Nephron (organoid): Measurements from ENCODE around the gene EDIL3.
"Not testable (repeated sequence)": the region's sequence is repeated elsewhere in the genome, so short reads cannot be mapped to it uniquely, and the experiment has no call there.

Experiments
- H3K27ac Mint-ChIP-seq, 3 experiments: 2 replicates each; pipeline ENCODE4 v1.8.0; 2020; ENCODE audit warnings: mixed read lengths in 3 of 3, mild to moderate bottlenecking in 2 of 3, moderate library complexity in 1 of 3
- H3K27me3 Mint-ChIP-seq: 2 replicates; pipeline ENCODE4 v1.8.0; 2021; ENCODE audit warnings: low read depth, mild to moderate bottlenecking, moderate library complexity, mixed read lengths
- H3K36me3 Mint-ChIP-seq: 2 replicates; pipeline ENCODE4 v1.8.0; 2020; ENCODE audit warnings: low read depth, mixed read lengths
- H3K4me1 Mint-ChIP-seq: 2 replicates; pipeline ENCODE4 v1.8.0; 2020; ENCODE audit warnings: mixed read lengths
- H3K4me3 Mint-ChIP-seq, 3 experiments: 2 replicates each; pipeline ENCODE4 v1.8.0; 2020; ENCODE audit warnings: mild to moderate bottlenecking in 3 of 3, mixed read lengths in 3 of 3, moderate library complexity in 2 of 3
- H3K9me3 Mint-ChIP-seq: 2 replicates; pipeline ENCODE4 v1.8.0; 2020; ENCODE audit warnings: mixed read lengths
- CTCF ChIP-seq, 3 experiments: fragments of 200-600 bp; sonication (generic); IDR thresholded peaks; one replicate each; pipeline ENCODE4 v1.5.0; 2021; ENCODE audit warnings: antibody characterized with exemption in 3 of 3; ENCODE audit not compliant: unreplicated experiment in 3 of 3

Gene EDIL3

DNA sequence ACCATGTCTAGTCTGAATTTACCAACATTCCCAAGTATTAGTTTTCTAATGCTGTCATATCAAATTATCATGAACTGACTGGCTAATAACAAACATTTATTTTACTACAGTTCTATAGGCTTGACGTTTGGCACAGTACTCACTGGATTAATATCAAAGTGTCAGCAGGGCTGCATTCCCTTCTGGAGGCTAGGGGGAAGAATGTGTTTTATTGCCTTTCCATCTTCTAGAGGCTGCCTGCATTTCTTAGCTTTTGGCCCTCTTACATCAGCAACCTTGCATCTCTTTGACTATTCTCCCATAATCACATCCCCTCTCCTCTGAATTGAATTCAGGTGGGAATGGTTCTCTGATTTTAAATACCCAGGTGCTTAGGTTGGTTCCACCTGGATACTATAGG is 84.7 kb downstream of the EDIL3 start:
- no peak overlapping the region for H3K4me3 Mint-ChIP-seq

DNA sequence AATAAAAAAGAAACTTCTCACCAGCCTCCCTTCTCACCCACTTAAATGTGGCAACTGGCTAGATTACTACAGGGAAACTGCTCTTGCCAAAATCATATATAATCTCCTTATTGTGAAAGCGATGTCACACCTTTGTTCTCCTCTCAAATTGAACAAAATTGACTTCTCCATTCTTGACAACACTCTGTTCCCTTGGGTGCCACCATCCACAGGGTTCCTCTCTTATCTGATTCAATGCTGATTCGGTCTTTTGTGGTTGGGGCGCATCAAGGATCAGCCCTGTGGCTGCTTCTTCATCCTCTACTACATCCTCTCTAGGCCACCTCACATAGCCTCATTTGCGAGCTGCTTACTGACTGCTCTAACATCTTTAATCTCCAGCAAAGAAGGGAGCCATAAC is 86.1 kb downstream of the EDIL3 start:
- no peaks in the 10 kb centered on the region for H3K4me1 Mint-ChIP-seq
- H3K27ac Mint-ChIP-seq, result no peak overlapping the region
- no peak overlapping the region for H3K4me3 Mint-ChIP-seq
- no peak for TF ChIP-seq CTCF (IDR thresholded peaks at IDR 0.05; ENCODE audit: unreplicated experiment in 3 of 3)
- H3K9me3 Mint-ChIP-seq, result peaks cover 2% of the 10 kb centered on the region
- peaks cover 12% of the 10 kb centered on the region for H3K36me3 Mint-ChIP-seq
- no peaks in the 10 kb centered on the region for H3K27me3 Mint-ChIP-seq

More for the DNA sequence above, 84.7 kb downstream of the EDIL3 start:
- TF ChIP-seq CTCF (IDR thresholded peaks at IDR 0.05; ENCODE audit: unreplicated experiment in 3 of 3), result no peak
- Mint-ChIP-seq H3K9me3 (peaks cover 2% of the 10 kb centered on the region), H3K27me3 (no peaks in the 10 kb centered on the region), H3K27ac (no peak overlapping the region), H3K4me1 (no peaks in the 10 kb centered on the region), H3K36me3 (peaks cover 12% of the 10 kb centered on the region)

DNA sequence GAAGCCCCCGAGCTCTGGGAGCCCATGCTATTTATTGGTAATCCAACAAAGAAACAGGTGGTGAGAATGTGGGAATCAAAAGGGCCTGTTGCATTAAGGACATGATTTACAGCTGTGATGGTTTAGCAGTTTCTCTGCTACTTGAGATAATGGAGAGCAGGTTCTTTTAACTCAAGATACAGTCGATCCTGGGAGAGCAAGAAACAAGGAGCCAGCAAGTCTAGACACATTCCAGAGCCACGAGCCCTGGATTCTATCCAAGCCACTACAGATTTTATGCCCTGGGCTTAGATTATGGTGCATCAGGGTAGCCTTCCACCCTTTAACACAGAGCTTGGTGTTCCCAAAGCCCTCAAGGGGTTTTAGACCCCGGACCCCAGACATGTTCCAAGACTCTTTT is 87.0 kb downstream of the EDIL3 start:
- peaks cover 12% of the 10 kb centered on the region for H3K36me3 Mint-ChIP-seq
- H3K4me1 Mint-ChIP-seq, H3K27me3 Mint-ChIP-seq, H3K9me3 Mint-ChIP-seq, H3K4me3 Mint-ChIP-seq, H3K27ac Mint-ChIP-seq: not testable (repeated sequence)

DNA sequence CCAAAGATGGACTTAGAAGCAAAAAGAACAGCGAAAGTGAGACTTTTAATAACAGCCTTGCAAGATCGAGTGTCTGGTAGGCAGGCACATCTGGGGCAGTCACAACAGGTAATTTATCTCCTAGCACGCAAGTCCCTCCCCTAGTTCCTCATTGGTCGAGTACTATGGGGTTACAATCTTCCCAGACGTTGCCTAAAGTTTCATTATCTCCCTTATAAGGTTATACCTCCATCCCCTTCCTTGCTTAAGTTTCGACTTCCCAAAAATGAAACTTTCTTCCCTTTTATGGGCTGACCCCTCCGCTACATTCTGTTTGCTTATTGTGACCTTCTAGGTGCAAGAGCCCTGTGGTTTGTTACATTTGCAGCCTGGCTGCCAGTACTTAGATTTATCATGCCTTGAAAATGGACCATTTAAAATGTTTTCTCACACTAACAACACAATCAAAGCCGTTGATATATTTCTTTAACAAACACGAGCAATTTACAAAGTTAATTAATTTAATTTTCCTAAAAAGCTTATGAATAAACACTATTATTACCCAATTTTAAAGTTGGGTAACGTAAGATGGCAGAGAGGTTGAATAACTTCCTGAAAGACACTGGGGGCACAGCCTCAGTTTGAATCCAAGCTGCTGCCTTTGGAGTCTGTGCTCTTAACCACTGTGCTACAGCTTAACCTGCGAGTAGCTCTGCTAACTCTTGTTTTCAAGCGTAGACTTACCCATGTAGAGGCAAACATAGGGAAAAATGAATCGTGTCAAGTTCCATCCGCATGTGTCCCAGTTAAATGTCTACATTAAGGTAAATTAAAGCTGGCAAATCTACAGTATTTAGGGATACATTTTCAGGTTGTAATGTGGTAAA is 91.7 kb downstream of the EDIL3 start:
- H3K4me3 Mint-ChIP-seq, result no peak overlapping the region
- H3K36me3 Mint-ChIP-seq, result peaks cover 7% of the 10 kb centered on the region
- no peak overlapping the region for H3K27ac Mint-ChIP-seq
- H3K4me1 Mint-ChIP-seq, result peaks cover 25% of the 10 kb centered on the region
- peaks cover 2% of the 10 kb centered on the region for H3K9me3 Mint-ChIP-seq
- no peak for TF ChIP-seq CTCF (IDR thresholded peaks at IDR 0.05; ENCODE audit: unreplicated experiment in 3 of 3)
- no peaks in the 10 kb centered on the region for H3K27me3 Mint-ChIP-seq

DNA sequence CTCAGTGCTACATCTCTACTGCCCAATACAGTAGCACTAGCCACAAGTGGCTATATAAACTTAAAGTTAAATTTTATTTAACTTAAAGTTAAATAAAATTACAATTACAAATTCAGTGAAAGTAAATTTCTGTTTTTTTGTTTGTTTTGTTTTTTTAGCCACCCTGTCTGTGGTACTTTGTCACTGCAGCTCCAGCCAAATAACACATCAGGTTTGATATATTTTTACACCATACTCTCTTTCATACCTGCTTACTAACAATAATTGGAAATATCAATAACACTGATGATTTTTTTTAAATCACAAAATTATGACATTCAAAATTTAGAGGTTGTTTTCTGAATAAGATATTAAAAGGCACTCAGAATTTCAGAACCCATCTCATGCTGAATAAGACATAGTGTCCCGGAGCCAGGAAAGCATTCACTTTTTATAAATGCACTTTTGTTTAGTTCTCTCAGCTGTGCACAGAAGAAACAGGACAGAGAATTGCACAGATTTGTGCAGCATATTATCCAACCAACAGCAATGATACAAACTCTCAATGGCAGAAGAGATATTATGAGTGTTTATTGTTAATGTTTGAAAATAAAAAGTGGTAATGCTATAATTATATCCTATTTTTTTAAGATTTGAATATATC is 92.6 kb downstream of the EDIL3 start:
- peaks cover 33% of the 10 kb centered on the region for H3K4me1 Mint-ChIP-seq
- peaks cover under 1% of the 10 kb centered on the region for H3K36me3 Mint-ChIP-seq
- H3K4me3 Mint-ChIP-seq, result no peak overlapping the region
- H3K27ac Mint-ChIP-seq, result no peak overlapping the region
- no peaks in the 10 kb centered on the region for H3K9me3 Mint-ChIP-seq
- H3K27me3 Mint-ChIP-seq, result no peaks in the 10 kb centered on the region
- no peak for TF ChIP-seq CTCF (IDR thresholded peaks at IDR 0.05; ENCODE audit: unreplicated experiment in 3 of 3)

- Mint-ChIP-seq H3K27me3 (no peaks in the 10 kb centered on the region), H3K9me3 (no peaks in the 10 kb centered on the region), H3K4me3 (no peak overlapping the region), H3K36me3 (no peaks in the 10 kb centered on the region), H3K4me1 (peaks cover 47% of the 10 kb centered on the region), H3K27ac (no peak overlapping the region)
- no peak for TF ChIP-seq CTCF (IDR thresholded peaks at IDR 0.05; ENCODE audit: unreplicated experiment in 3 of 3)
These were observed 94.0 kb downstream of the EDIL3 start for GRCh38 chr5:84290673-84291072.
